Neuronal stem cell (in vitro differentiated cells): ENCODE data around the gene TMEM222.

Experiments
- DNase-seq: peaks from one replicate; pipeline ENCODE4 v3.0.0-alpha.2; 2013; ENCODE audit warnings: low spot score
- H2AFZ ChIP-seq: one replicate; pipeline ENCODE4 v1.6.1; 2013; ENCODE audit warnings: mild to moderate bottlenecking, low read length, inconsistent platforms
- H2AK5ac ChIP-seq: 2 replicates; pipeline ENCODE4 v1.6.1; 2013; ENCODE audit warnings: low read depth, mild to moderate bottlenecking, inconsistent platforms, low read length, moderate library complexity, mixed read lengths
- H2BK120ac ChIP-seq: 2 replicates; pipeline ENCODE4 v1.6.1; 2013; ENCODE audit warnings: low read depth, mild to moderate bottlenecking, inconsistent platforms, low read length, moderate library complexity, mixed read lengths
- H2BK12ac ChIP-seq: one replicate; pipeline ENCODE4 v1.6.1; 2013; ENCODE audit warnings: low read length, inconsistent platforms
- H2BK15ac ChIP-seq: 2 replicates; pipeline ENCODE4 v1.6.1; 2013; ENCODE audit warnings: mild to moderate bottlenecking, low read length, inconsistent platforms, mixed read lengths
- H2BK5ac ChIP-seq: one replicate; pipeline ENCODE4 v1.6.1; 2013; ENCODE audit warnings: inconsistent platforms, mild to moderate bottlenecking, low read length, moderate library complexity
- H3K14ac ChIP-seq: one replicate; pipeline ENCODE4 v1.6.1; 2013; ENCODE audit warnings: low read length, inconsistent platforms
- H3K18ac ChIP-seq: 2 replicates; pipeline ENCODE4 v1.6.1; 2013; ENCODE audit warnings: low read length, inconsistent platforms
- H3K23ac ChIP-seq: 2 replicates; pipeline ENCODE4 v1.6.1; 2013; ENCODE audit warnings: low read depth, mild to moderate bottlenecking, mixed read lengths, low read length, inconsistent platforms; ENCODE audit not compliant: poor library complexity
- H3K27ac ChIP-seq: replicated peaks from 3 replicates; pipeline ENCODE4 v1.5.1; 2013; ENCODE audit warnings: low read length, inconsistent platforms
- H3K27me3 ChIP-seq, 3 experiments: 2 replicates each; pipeline ENCODE4 v1.6.1; 2013; ENCODE audit warnings: low read length in 3 of 3, mild to moderate bottlenecking in 2 of 3, inconsistent platforms in 1 of 3, low read depth in 1 of 3, mixed read lengths in 1 of 3, moderate library complexity in 1 of 3; ENCODE audit not compliant: control insufficient read depth in 3 of 3, insufficient read depth in 3 of 3
- H3K36me3 ChIP-seq, 2 donors: replicated peaks in 1 of 2; 2 replicates each; pipeline ENCODE4 v1.6.1; 2013; ENCODE audit warnings: low read length in 2 of 2; ENCODE audit not compliant: control insufficient read depth in 2 of 2, insufficient read depth in 2 of 2
- H3K4ac ChIP-seq: 2 replicates; pipeline ENCODE4 v1.6.1; 2013; ENCODE audit warnings: inconsistent platforms, mild to moderate bottlenecking, low read length, moderate library complexity
- H3K4me1 ChIP-seq, 2 donors: 1 replicate in 1 of 2; 2 replicates in 1 of 2; pipeline ENCODE4 v1.6.1; 2013; ENCODE audit warnings: low read length in 2 of 2, low read depth in 1 of 2; ENCODE audit not compliant: control insufficient read depth in 2 of 2, insufficient read depth in 1 of 2
- H3K4me2 ChIP-seq: one replicate; pipeline ENCODE4 v1.6.1; 2013; ENCODE audit warnings: mild to moderate bottlenecking, low read length, inconsistent platforms; ENCODE audit not compliant: insufficient read depth, poor library complexity, severe bottlenecking
- H3K4me3 ChIP-seq, 2 donors: 2 replicates each; pipeline ENCODE4 v1.5.1; 2013; ENCODE audit warnings: low read length in 2 of 2, mild to moderate bottlenecking in 2 of 2, inconsistent platforms in 1 of 2, moderate library complexity in 1 of 2
- H3K79me1 ChIP-seq: one replicate; pipeline ENCODE4 v1.6.1; 2013; ENCODE audit warnings: low read depth, mild to moderate bottlenecking, inconsistent platforms, low read length, moderate library complexity
- H3K9ac ChIP-seq: one replicate; pipeline ENCODE4 v1.6.1; 2013; ENCODE audit warnings: mild to moderate bottlenecking, low read depth, low read length, inconsistent platforms; ENCODE audit not compliant: poor library complexity
- H3K9me3 ChIP-seq, 2 donors: replicated peaks in 1 of 2; 2 replicates each; pipeline versions ENCODE3 to v1.6.1; 2013; ENCODE audit warnings: low read length in 2 of 2, mild to moderate bottlenecking in 2 of 2, inconsistent platforms in 1 of 2, low read depth in 1 of 2, mixed read lengths in 1 of 2, moderate library complexity in 1 of 2; ENCODE audit not compliant: control insufficient read depth in 2 of 2, insufficient read depth in 1 of 2
- H4K8ac ChIP-seq: one replicate; pipeline ENCODE4 v1.6.1; 2013; ENCODE audit warnings: low read depth, mild to moderate bottlenecking, inconsistent platforms, low read length, moderate library complexity
- H4K91ac ChIP-seq: one replicate; pipeline ENCODE4 v1.6.1; 2013; ENCODE audit warnings: low read length, low read depth, mild to moderate bottlenecking, inconsistent platforms; ENCODE audit not compliant: poor library complexity
- whole genome bisulfite sequencing, 2 donors: extraction: QIAGEN DNeasy Blood & Tissue Kit; methylation state at CpG; one replicate each; pipeline ENCODE4 v1.1.7; 2013; ENCODE audit warnings: missing lambda C conversion rate in 2 of 2, mixed read lengths in 1 of 2; ENCODE audit not compliant: insufficient read length in 2 of 2, insufficient replicate concordance in 1 of 2; ENCODE audit errors: extremely low coverage in 2 of 2; 5-methylcytosine and 5-hydroxymethylcytosine counted together

Gene TMEM222

DNA sequence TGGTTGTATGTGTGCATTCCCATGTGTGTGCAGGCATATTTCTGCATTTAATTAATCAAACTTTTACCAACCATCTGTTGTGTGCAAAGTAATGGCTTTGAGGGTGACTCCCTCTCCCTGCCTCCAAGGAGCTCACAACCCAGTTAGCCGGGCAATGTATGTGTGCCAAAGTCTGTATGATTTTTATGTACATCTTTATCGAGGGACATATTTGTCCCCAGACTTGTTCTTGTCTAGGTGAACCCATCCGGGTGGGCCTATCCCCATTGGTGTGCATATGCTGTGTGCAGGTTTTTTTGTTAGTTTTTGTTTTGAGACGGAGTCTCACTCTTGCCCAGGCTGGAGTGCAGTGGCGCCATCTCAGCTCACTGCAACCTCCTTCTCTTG lies 21.7 kb downstream of the TMEM222 start:
- Histone ChIP-seq H4K8ac (no peak overlapping the region), H3K4ac (no peak overlapping the region), H3K4me1 (peaks cover 36 to 37% of the 10 kb centered on the region in 2 donors), H2AK5ac (no peak overlapping the region), H3K36me3 (peaks cover 0 to 3% of the 10 kb centered on the region in 2 donors), H2BK120ac (no peak overlapping the region), H3K27me3 (no peaks in the 10 kb centered on the region), H4K91ac (peak overlapping the region; percentile 38), H3K4me2 (no peak overlapping the region), H2BK15ac (no peak overlapping the region), H3K23ac (peak overlapping the region; percentile 80), H3K27ac (no peak overlapping the region), H2BK12ac (no peak overlapping the region), H3K9me3 (no peaks in the 10 kb centered on the region), H2BK5ac (no peak overlapping the region), H3K79me1 (no peaks in the 10 kb centered on the region), H3K9ac (no peak overlapping the region), H3K14ac (no peak overlapping the region), H2AFZ (no peak overlapping the region), H3K4me3 (no peak overlapping the region), H3K18ac (no peak overlapping the region)
- DNase-seq: no peak
- WGBS, 2 donors: no CpG with 5 or more reads among the region's 5 CpGs

DNA sequence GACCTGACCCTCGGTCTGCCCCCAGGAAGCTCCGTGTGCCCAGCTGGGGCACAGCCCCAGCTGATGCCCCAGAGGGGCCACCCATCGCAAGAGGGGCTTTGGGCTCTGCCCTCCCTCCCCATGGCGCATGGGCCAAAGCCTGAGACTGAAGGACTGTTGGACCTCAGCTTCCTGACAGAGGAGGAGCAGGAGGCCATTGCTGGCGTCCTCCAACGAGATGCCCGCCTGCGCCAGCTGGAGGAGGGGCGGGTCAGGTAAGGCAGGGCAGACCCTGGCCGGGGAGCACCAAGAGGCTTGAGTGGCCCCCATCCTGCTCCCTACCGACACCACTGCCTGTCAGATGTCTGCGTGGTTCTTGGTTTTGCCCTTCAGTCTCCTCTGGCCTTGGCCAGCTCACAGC lies 23.3 kb downstream of the TMEM222 start:
- H3K4me3 ChIP-seq: no peak overlapping the region
- no peak overlapping the region for H3K4me2 ChIP-seq
- peaks cover 34 to 35% of the 10 kb centered on the region in 2 donors for H3K4me1 ChIP-seq
- no peak overlapping the region for H4K91ac ChIP-seq
- H2AK5ac ChIP-seq: peak overlapping the region; percentile 11
- WGBS, 2 donors: no CpG with 5 or more reads among the region's 12 CpGs
- no peak overlapping the region for H3K4ac ChIP-seq
- peak overlapping the region; percentile 16 for H2BK5ac ChIP-seq
- no peak for DNase-seq
- H2BK15ac ChIP-seq: peak overlapping the region; percentile 19
- no peak overlapping the region for H2AFZ ChIP-seq
- no peak overlapping the region for H3K9ac ChIP-seq
- H3K23ac ChIP-seq: no peak overlapping the region
- H3K79me1 ChIP-seq: peaks cover 1% of the 10 kb centered on the region
- H4K8ac ChIP-seq: no peak overlapping the region
- H3K9me3 ChIP-seq: peaks cover 0 to 2% of the 10 kb centered on the region in 2 donors
- peaks cover 0 to 3% of the 10 kb centered on the region in 2 donors for H3K36me3 ChIP-seq
- H3K27ac ChIP-seq: no peak overlapping the region
- H2BK120ac ChIP-seq: no peak overlapping the region
- H3K27me3 ChIP-seq: peaks cover 0 to 9% (median 2%) of the 10 kb centered on the region in 3 experiments
- peak overlapping the region; percentile 70 for H3K18ac ChIP-seq
- no peak overlapping the region for H3K14ac ChIP-seq
- H2BK12ac ChIP-seq: no peak overlapping the region

DNA sequence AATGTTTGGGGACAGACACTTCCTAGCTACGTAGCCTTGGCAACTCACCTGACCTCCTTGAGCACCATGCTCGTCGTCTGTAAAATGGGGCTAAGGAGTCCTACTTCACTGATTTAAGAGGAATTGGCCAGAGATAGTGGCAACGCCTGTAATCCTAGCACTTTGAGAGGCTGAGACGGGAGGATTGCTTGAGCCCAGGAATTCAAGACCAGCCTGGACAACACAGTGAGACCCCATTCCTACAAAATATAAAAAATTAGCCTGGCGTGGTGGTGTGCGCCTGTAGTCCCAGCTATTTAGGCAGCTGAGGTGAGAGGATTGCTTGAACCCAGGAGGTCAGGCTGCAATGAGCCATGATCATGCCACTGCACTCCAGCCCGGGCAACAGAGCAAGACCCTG lies 24.4 kb downstream of the TMEM222 start:
- no peak overlapping the region for H4K8ac ChIP-seq
- no CpG with 5 or more reads among the region's 8 CpGs for WGBS, 2 donors
- no peak overlapping the region for H2BK15ac ChIP-seq
- H3K79me1 ChIP-seq: peaks cover 1% of the 10 kb centered on the region
- H3K4me1 ChIP-seq: peaks cover 33 to 35% of the 10 kb centered on the region in 2 donors
- H2BK12ac ChIP-seq: no peak overlapping the region
- no peak overlapping the region for H3K4me3 ChIP-seq
- H2AFZ ChIP-seq: no peak overlapping the region
- no peak overlapping the region for H3K27ac ChIP-seq
- no peak overlapping the region for H2BK5ac ChIP-seq
- no peak overlapping the region for H3K4me2 ChIP-seq
- H3K9ac ChIP-seq: no peak overlapping the region
- DNase-seq: no peak
- no peak overlapping the region for H3K23ac ChIP-seq
- H2AK5ac ChIP-seq: no peak overlapping the region
- H3K18ac ChIP-seq: no peak overlapping the region
- H3K36me3 ChIP-seq: peaks cover 0 to 3% of the 10 kb centered on the region in 2 donors
- H3K4ac ChIP-seq: no peak overlapping the region
- no peak overlapping the region for H4K91ac ChIP-seq
- peaks cover 0 to 4% of the 10 kb centered on the region in 2 donors for H3K9me3 ChIP-seq
- no peak overlapping the region for H3K14ac ChIP-seq
- H3K27me3 ChIP-seq: peaks cover 0 to 14% (median 5%) of the 10 kb centered on the region in 3 experiments
- no peak overlapping the region for H2BK120ac ChIP-seq

DNA sequence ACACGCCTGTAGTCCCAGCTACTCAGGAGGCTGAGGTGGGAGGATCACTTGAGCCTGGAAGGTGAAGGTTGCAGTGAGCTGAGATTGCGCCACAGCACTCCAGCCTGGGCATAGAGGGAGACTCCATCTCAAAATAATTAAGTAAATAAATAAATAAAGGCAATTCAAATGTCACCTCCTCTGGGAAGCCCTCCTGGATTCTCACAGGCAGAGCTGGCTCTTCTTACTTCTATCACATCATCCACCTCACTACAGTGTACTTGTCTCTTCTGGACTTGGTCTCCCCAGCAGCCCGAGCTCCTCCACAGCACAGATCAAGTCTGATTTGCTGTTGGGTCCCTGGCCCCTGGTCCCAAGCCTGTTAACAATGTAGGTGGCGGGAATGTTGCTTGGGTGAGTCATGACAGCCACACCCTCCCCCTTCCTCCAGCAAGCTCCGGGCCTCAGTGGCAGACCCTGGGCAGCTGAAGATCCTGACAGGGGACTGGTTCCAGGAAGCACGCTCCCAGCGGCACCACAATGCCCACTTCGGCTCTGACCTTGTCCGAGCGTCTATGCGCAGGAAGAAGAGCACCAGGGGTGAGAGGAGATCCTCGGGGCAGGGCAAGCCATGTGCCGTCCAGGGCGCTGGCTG lies 25.1 kb downstream of the TMEM222 start:
- Histone ChIP-seq H3K36me3 (peaks cover 0 to 3% of the 10 kb centered on the region in 2 donors), H3K4ac (no peak overlapping the region), H3K23ac (peak overlapping the region; percentile 94), H2BK5ac (no peak overlapping the region), H3K4me1 (peaks cover 28 to 32% of the 10 kb centered on the region in 2 donors), H4K91ac (no peak overlapping the region), H3K9me3 (peaks cover 0 to 4% of the 10 kb centered on the region in 2 donors), H2BK12ac (no peak overlapping the region), H4K8ac (no peak overlapping the region), H3K4me2 (no peak overlapping the region), H3K14ac (no peak overlapping the region), H3K79me1 (peaks cover 1% of the 10 kb centered on the region), H3K18ac (no peak overlapping the region), H2AFZ (no peak overlapping the region), H3K27me3 (peaks cover 0 to 14% (median 5%) of the 10 kb centered on the region in 3 experiments), H2BK15ac (peak overlapping the region; percentile 68), H3K9ac (no peak overlapping the region), H3K27ac (no peak overlapping the region), H2AK5ac (peak overlapping the region; percentile 88), H3K4me3 (no peak overlapping the region), H2BK120ac (no peak overlapping the region)
- no CpG with 5 or more reads among the region's 14 CpGs for WGBS, 2 donors
- no peak for DNase-seq
